NCI-H446 (cell line): Measurements from ENCODE around the gene SPZ1.
"Not testable (repeated sequence)": the region's sequence is repeated elsewhere in the genome, so short reads cannot be mapped to it uniquely, and the experiment has no call there.

Experiments
- DNase-seq, 2 experiments: peaks; one replicate each; lab custom pipeline; 2025; lab: John Stamatoyannopoulos, UW

SPZ1 gene

DNA sequence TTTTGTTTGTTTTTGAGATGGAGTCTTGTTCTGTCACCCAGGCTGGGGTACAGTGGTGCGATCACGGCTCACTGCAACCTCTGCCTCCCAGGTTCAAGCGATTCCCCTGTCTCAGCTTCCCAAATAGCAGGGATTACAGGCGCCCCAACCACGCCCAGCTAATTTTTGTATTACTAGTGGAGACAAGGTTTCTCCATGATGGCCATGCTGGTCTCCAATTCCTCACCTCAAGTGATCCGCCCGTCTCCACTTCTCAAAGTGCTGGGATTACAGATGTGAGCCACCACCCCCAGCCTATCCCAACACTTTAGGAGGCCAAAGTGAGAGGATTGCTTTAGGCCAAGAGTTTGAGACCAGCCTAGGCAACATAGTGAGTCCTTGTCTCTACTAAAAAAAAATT lies 19.3 kb downstream of the SPZ1 start:
- DNase-seq: no peak

DNA sequence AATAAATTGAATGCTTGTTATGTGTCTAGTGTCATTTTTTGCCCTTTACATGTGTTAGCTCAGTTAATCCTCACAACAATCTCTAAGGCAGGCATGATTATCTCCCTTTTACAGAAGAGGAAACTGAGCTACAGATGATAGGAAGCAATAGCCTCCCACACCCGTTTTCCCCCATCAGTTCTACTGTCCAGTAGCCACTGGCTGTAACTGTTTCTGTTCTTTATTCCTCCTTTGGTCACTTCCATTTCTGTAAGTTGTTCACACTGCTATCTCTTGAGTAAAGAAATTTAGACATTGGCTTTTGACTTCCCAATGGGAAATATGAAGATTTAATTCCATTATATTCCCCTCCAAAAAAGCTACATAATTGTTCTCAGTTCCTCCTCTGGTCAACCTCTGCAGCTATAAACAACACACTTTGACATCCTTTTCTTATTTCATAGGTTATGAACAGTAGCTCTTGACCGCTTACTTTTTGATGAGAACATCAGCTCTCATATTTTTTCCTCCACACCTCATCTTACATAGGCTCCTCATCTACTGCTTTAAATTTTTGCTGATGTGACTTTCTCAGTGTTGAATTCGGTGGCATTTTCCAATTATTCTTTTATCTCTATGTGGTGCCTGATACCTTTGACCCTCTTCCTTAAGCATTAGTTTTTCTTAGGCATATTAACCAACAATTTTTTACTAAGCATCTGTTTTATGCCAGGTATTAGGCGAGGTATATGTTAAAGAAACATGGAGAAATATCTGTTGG lies 21.4 kb downstream of the SPZ1 start:
- no peak for DNase-seq

DNA sequence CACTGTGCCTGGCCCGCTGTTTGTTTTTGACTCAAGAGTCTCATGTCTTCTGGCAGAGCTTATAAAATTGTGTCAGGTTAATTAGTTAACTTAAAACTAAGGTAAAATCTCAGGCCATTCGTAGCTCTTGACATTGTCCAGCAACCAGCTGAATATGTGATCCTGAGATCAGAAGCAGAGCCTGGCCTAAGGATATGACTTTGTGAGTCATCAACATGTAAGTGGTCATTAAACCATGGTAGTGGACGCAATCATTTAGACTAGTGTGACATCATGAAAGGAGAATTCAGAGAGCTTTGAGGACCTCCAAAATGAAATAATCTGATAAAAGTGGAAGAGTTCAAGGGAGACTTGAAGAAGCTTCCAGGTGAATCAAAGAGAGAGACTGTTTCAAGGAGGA lies 23.3 kb downstream of the SPZ1 start:
- no peak for DNase-seq

DNA sequence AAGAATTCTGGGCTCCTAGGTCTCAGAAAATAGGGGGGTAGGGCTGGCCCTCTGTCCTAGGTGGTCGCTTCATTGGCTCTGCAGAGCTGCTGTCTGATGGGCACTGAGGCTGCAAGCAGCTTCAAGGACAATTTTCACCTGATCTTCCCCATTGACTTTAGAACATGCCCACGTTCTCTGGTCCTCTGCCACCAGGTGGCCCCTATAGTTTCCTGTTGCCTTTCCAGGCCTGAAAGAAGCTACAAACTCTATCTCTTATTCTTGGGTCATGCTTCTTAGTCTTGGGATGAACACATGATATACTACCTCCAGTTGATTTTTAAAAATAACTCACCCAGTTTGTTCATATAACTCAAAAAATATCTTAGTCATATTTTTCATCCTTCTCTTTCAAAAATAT lies 26.3 kb downstream of the SPZ1 start:
- peak in 1 of 2 experiments; percentile 3 for DNase-seq

DNA sequence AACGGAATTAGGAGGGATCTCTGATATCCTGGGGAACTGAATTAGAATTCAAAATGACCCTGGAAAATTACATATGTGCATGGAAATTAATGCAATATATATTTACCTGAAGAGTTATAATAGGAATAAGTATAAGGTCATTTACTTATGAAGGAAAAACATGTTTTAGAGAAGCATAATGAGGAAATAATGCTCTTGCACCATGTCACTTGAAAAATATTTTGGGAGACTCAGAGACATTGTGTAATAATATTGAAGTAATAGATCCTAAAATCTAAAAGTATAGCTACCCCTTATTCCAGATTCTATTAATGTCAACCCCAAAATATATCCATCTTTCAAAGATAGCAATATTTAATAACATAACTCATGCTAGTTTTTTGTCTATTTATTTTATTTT lies 28.4 kb downstream of the SPZ1 start:
- no peak for DNase-seq

DNA sequence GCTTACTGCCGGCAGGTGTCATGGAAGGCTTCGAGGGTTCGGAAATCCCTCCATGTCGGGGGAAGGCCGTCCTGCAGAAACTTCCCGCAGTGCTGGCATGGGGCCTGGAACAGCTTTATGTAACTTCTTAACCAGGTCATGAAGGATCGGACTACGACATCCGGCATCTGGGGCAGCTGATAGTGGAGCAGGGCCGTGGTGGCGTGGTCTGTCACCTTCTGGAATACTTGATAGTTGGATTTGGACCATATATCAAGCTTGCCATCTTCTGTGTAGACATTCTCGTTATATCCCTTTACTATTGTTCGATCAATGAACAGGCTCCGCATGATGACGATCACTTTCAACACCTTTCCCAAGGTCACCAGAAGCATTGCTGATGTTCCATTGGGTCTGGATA lies 31.2 kb downstream of the SPZ1 start:
- DNase-seq: not testable (repeated sequence)

DNA sequence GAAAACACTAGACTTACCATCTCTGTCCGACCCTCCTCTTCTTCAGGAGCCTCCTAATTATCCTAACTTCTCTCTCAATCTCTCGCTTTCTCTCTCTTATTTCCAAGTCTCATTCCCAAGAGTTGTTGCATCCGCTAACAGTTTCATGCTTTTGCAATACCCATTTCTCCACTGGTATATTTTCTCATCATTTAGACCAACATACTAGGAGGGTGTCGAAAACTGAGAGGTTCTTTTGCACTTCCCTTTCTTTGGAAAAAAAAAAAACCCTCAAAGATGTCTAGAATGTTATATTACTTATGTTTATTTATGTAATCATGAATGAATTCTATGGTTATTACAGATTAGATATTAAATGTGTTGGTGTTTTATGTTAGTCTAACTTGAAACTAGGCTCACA lies 35.9 kb downstream of the SPZ1 start:
- no peak for DNase-seq

DNA sequence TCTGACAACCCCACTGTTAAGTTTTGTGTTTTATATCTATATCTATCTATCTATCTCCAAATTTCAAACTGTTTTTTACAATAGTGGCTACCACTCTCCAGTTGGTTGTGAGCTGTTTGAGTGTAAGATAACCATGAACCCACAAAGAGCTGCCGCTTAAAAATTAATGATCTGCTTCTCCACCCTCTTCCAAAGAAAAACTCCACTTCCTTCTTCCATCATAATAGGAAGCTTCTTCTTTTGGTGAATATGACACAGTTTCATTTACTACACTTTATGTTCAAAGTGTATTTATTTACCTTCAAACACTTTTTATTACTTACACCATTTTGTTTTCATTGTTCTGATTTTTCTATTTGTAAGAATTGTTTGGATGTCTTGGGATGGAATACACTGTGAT lies 37.9 kb downstream of the SPZ1 start:
- no peak for DNase-seq

DNA sequence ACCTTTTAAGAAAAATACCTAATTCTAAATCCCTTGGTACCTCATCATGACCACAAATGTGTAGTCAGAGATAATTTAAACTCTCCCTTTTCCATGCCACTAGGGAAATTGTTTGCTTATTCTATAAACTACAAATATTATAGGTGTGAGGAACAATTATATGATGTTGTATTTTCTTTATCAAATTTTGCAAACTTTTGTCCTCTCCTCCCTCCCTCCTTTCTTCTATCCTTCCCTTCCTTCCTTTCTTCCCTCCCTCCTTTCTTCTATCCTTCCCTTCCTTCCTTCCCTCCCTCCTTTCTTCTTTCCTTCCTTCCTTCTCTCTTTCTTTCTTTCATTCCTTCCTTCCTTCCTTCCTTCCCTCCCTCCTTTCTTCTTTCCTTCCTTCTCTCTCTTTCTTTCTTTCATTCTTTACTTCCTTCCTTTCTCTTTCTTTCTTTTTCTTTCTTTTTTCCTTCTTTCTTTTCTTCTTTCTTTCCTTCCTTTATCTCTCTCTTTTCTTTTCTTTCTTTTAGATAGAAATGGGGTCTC lies 41.2 kb downstream of the SPZ1 start:
- no peak for DNase-seq

DNA sequence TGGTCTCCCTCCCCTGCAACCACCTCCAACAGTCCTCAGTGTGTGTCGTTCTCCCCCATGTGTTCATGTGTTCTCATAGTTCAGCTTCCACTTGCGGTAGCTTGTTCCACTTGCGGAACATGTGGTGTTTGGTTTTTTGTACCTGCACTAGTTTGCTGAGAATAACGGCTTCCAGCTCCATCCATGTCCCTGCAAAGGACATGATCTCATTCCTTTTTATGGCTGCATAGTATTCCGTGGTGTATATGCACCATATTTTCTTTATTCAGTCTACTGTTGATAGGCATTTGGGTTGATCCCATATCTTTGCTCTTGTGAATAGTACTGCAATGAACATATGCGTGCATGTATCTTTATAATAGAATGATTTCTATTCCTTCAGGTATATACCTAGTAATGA lies 45.1 kb downstream of the SPZ1 start:
- DNase-seq: no peak

DNA sequence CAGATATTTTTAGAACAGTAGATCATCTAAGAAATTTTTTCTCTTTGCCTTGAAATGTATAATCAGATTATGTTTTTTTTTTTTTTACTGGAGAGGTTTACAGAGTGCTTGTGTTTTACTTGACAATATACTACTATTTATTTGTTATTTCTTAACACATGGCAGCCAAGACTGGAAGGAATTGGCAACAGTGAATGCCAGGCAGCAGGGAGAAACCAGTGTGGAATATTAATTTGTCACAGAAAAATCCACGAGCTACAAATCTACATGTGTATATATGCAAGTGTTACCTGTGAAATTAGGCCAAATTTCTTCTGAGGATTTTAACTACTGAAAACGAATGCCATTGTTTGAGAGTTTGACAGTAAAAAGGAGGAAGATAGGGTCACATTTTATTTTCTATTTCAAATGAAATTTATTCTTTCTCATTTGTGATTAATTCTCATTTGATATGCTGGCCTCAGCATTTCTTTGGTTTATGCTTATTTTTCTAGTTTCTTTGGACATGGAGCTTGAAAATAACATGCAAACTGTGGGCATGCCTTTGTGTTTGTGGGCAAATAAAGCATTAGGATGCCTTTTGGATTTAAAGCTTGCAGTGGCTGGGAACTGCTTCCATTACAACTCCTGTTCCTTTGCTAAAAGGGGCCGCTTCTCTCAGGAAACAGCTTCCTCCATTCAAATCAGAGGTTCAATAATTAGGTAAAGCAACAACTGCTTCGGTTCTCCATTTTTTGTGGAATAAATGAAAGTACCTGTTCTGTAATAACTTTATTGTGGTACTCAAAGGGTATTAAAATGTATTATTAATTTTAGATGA lies 49.1 kb downstream of the SPZ1 start:
- no peak for DNase-seq

DNA sequence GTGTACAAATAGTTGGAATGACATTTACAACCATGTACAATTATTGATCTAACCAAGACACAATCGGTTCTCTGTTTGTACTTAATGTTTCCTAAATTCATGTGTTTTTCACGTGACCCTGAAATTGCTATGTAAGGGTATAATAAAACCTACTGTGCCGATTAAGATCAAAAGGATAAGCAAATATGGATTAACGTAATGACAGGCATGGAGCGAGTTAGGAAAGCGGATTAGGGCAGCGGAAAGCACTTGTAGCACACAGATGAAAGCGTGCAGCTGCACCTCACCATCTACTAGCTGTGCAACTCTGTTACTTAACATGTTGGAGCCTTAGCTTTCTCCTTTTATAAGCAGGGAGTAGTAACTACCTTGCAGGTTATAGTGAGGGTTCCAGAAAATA lies 49.7 kb downstream of the SPZ1 start:
- no peak for DNase-seq

DNA sequence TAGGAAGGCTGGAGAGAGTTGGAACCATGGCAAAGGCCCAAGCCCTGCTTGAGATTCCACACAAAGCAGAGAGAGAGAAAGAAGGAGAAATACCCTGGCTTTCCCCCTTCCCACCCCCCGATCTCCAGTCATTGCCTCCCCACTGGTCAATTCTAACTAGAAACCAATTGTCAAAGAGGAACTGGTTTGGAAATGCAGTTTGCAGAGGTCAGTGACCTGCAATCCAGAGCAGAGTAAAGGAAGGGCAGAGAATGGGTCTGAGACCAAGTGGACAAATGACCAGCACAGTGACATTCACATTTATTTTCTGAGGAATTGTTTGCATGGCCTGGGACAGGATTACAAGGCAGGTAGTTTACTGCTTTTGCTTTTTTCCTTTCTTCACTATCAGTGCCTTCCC lies 50.6 kb downstream of the SPZ1 start:
- no peak for DNase-seq
